NCI-H187 (cell line): ENCODE results near the gene TEX53.

Experiments
- DNase-seq, 2 experiments: peaks; one replicate each; lab custom pipeline; 2025; lab: John Stamatoyannopoulos, UW

The TEX53 gene

GRCh38 chr9:114680259-114681001 lies 22.8 kb upstream of the TEX53 start:
- no peak for DNase-seq

GRCh38 chr9:114678795-114679194 lies 21.2 kb upstream of the TEX53 start:
- no peak for DNase-seq

GRCh38 chr9:114678130-114678529 lies 20.5 kb upstream of the TEX53 start:
- DNase-seq: no peak

- DNase-seq: peak; percentile 25 to 80
These were observed 19.8 kb upstream of the TEX53 start for GRCh38 chr9:114677418-114677817.

GRCh38 chr9:114676901-114677300 lies 19.3 kb upstream of the TEX53 start:
- DNase-seq: no peak

- no peak for DNase-seq
These were observed 17.4 kb upstream of the TEX53 start for GRCh38 chr9:114674798-114675540.

- no peak for DNase-seq
These were observed 16.6 kb upstream of the TEX53 start for GRCh38 chr9:114674076-114674797.

- no peak for DNase-seq
These were observed 14.0 kb upstream of the TEX53 start for GRCh38 chr9:114671605-114672004.

GRCh38 chr9:114669961-114670360 lies 12.4 kb upstream of the TEX53 start:
- DNase-seq: no peak

GRCh38 chr9:114668146-114668545 lies 10.5 kb upstream of the TEX53 start:
- DNase-seq: no peak

GRCh38 chr9:114666851-114667250 lies 9.2 kb upstream of the TEX53 start:
- no peak for DNase-seq

GRCh38 chr9:114666401-114666800 lies 8.8 kb upstream of the TEX53 start:
- DNase-seq: no peak

- no peak for DNase-seq
These were observed 6.6 kb upstream of the TEX53 start for GRCh38 chr9:114664181-114664580.

GRCh38 chr9:114662081-114662989 lies 4.7 kb upstream of the TEX53 start:
- DNase-seq: peak in 1 of 2 experiments; percentile 16

- DNase-seq: no peak
These were observed 1.3 kb downstream of the TEX53 start for GRCh38 chr9:114656301-114656700.

- DNase-seq: no peak
These were observed 1.9 kb downstream of the TEX53 start for GRCh38 chr9:114655689-114656088.

GRCh38 chr9:114653556-114654159 lies 3.9 kb downstream of the TEX53 start:
- peak; percentile 46 to 57 for DNase-seq

GRCh38 chr9:114652776-114653555 lies 4.6 kb downstream of the TEX53 start:
- no peak for DNase-seq

GRCh38 chr9:114643896-114644295 lies 13.7 kb downstream of the TEX53 start:
- DNase-seq: no peak

GRCh38 chr9:114643001-114643400 lies 14.6 kb downstream of the TEX53 start:
- no peak for DNase-seq

- DNase-seq: no peak
These were observed 15.6 kb downstream of the TEX53 start for GRCh38 chr9:114641967-114642366.
